DMS114 treated with DMSO at 0.1 percent for 48 hours (cell line): ENCODE results near the gene JAG2.
"Not testable (repeated sequence)": the region's sequence is repeated elsewhere in the genome, so short reads cannot be mapped to it uniquely, and the experiment has no call there.

ENCODE experiments used
- DNase-seq: peaks from one replicate; lab custom pipeline; 2025; ENCODE audit not compliant: unreplicated experiment; lab: John Stamatoyannopoulos, UW

The JAG2 gene

DNA sequence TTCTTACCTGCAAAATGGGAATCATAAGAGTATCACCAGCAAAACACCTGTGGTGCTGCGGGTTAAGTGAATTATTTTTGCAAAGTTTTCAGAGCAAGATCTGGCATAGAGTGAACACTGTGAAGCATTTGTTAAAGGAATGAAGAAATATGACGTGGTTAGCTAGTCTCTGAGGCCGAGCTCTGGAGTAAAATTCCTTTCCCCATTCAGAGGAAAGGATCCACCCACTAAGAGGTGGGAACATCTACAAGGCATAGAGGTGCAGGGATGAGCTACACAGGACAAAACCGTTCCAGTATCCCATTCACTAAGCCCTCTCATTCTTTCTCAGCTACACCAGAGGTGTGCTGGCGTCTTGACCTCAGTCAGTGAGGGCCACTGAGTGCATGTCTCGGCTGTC, 48.5 kb downstream of the JAG2 start:
- DNase-seq: no peak

DNA sequence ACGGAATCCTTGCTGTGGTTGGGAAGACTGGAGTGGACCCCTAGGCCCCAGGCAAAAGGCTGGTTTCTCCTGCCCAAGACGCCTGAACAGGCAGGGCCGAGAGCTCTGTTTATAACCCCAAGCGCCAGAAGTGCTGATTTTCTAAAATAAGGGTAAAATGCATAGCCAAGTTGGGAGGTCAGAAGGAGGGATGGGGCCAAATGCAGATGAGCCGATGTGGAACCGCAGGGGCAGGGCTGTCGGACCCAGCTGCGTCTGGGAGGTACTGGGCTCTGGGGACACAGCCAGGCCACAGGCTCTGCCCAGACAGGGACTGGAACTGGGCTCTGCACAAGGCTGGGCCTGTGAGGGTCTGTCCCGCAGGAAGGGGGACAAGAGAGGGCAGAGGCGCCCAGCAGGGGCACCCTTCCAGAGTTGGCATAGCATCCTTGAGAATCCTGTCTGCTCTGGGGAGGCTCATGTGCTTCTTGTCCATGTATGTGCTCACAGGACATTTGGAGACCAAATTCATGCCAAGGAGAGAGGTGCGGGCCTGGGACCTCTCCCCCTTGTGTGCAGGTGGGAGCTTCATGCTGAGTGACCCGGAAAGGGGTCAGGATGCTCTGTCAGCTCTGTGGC, 49.1 kb downstream of the JAG2 start:
- DNase-seq: no peak

- no peak for DNase-seq
Observed at GRCh38 chr14:105118646-105119407, 49.7 kb downstream of the JAG2 start.

DNA sequence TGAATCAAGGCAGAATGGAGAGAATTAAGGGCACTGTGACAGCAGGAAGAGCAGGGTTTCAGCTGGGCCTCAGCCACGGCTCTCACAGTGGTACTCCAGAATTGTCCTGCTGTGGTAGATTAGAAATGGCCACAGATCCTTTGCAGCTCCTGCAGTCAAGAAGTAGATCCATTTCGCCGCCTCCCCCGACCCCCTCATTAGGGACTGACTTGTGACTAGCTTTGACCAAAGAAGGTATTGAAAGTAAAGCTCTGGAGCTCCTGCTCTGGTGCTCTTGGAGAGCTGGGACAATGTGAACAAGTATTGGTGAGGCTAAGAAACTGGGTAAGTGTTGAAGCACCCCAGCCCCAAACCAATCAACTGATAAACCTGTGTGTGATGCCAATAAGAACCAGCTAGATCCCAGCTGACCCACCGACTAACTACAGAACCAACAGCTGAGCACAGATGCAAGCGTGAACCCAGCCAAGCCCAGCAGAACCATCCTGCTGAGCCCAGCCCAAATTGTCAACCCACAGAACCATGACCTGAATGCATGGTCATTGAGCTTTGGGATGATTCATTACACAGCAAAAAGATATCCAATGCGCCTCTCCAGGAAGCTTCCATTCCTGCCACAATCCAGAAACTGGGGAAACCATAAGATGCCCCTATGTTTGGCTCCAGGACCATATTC, 50.7 kb downstream of the JAG2 start:
- DNase-seq: no peak

GRCh38 chr14:105117257-105117646, 51.3 kb downstream of the JAG2 start:
- no peak for DNase-seq

DNA sequence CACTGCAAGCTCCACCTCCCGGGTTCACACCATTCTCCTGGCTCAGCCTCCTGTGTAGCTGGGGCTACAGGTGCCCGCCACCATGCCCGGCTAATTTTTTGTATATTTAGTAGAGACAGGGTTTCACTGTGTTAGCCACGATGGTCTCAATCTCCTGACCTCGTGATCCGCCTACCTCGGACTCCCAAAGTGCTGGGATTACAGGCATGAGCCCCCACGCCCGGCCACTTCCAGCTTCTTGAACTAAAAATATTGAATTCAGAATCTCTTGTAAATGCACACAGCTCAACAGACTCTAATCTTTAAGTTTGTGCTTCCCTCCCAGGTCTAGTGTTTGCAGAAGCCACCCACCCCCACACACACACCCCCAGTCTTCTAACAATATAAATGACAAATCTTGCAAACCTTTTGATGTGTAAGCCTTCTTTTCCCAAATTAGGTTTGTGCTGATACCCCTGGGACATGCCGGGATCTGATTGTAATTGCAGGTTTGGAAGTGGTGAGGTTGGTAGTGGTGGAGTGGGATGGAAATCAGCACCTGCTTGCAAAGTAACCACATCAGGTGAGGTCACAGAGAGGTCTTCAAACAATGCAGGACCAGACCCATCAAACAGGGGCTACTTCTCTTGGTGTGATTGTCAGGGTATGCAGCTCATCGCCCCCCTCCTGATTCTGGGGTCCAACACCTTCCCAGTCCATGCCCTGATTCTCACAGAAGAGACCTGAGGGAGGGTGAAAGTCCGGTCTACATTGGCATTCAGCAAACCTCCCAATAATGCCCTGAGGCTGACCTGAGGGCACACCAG, 51.9 kb downstream of the JAG2 start:
- no peak for DNase-seq

DNA sequence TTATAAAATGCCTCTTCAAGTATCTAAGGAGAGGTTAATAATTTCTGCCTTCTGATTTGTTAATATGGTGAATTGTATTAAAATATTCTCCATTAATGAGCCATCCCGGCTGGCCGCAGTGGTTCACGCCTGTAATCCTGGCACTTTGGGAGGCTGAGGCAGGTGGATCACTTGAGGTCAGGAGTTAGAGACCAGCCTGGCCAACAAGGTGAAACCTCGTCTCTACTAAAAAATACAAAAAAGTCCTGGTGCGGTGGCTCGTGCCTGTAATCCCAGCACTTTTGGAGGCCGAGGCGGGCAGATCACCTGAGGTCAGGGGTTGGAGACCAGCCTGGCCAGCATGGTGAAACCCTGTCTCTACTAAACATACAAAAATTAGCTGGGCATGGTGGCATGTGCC, 59.3 kb downstream of the JAG2 start:
- not testable (repeated sequence) for DNase-seq

DNA sequence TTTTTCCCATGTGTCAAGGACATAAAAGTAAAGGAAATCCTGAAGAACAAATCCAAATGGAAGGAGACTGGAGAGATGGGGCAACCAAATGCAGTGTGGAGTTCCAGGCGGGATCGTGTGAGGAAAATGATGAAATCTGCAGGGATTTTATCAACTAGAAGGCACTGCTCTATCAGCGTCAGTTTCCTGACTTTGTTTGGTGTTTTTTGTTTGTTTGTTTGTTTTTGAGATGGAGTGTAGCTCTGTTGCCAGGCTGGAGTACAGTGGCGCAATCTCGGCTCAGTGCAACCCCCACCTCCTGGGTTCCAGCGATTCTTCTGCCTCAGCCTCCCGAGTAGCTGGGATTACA, 60.1 kb downstream of the JAG2 start:
- no peak for DNase-seq

DNA sequence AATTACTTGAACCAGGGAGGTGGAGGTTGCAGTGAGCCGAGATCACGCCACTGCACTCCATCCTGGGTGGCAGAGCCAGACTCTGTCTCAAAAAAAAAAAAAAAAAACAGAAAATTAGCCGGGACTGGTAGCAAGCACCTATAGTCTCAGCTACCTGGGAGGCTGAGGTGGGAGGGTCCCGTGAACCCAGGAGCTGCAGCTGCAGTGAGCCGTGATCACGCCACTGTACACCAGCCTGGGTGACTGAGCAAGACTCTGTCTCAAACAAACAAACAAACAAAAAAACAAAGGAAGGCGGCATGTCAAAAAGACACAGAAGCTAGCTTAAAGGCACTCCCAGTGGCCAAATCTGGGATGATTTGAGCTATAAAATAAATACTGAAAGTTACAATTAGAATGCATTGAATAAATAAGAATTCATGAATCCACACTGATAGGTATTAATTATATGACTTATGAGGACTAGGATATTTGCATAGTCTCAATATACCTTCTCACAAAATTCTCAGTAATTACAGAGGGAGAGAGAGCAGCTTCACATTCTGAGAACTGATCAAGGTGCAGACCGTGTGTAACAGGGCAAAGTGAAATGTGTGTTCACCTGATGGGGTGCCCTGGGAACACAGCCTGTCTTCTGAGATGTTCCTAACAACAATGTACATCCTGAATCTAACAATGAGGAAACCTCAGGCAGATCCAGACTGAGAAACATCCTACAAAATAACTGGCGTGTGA, 60.6 kb downstream of the JAG2 start:
- no peak for DNase-seq

DNA sequence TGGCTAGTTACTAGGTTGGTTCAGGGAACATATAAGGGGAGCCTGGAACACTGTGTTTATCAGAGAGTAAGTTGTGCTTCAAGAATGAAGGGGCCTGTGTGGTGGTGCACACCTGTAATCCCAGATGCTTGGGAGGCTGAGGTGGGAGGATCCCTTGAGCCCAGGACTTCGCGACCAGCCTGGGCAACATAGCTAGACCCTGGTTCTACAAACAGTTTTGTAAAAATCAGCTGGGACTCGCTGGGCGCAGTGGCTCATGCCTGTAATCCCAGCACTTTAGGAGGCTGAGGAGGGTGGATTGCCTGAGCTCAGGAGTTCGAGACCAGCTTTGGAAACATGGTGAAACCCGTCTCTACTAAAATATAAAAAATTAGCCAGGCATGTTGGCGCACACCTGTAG, 61.2 kb downstream of the JAG2 start:
- no peak for DNase-seq

- no peak for DNase-seq
Observed at GRCh38 chr14:105105158-105105557, 63.4 kb downstream of the JAG2 start.

GRCh38 chr14:105102893-105103292, 65.7 kb downstream of the JAG2 start:
- no peak for DNase-seq

DNA sequence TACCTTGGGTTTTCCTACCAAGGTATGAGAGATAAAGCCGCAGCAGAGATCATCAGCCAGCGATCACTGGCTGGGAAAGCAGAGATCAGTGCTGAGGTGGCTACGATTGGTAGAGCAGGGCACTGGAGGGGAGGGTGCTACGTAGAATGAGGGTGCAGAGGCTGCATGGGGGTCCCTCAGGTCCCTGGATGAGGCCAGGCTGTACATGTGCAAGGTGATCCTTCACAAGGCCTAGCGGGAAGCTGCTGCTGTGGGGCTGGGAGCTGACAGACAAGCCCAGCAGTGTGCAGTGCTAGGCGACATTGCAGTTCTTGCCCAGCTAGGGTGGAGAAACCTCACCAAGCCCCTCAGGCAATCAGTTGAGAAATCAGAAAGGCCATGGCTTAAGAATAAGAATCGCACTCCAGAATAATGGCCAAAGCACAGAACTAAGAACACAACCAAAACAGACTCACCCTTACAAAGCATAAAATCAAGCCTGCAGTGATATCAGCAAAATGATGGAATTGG, 66.2 kb downstream of the JAG2 start:
- DNase-seq: no peak

DNA sequence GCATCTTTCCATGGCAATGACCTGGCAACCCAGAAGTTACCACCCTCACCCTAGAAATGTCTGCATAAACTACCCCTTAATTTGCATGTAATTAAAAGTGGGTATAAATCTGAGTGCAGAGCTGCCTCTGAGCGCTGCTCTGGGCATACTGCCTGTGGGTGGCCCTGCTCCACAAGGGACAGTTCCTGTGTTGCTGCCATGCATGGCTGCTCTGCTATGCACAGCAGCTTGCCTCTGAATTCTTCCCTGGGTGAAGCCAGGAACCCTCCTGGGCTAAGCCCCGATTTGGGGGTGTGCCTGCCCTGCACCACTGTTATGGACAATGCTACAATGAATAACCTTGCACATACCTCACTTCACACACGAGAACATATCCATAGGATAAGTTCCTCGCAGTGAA, 67.7 kb downstream of the JAG2 start:
- no peak for DNase-seq

GRCh38 chr14:105099778-105100177, 68.8 kb downstream of the JAG2 start:
- no peak for DNase-seq

DNA sequence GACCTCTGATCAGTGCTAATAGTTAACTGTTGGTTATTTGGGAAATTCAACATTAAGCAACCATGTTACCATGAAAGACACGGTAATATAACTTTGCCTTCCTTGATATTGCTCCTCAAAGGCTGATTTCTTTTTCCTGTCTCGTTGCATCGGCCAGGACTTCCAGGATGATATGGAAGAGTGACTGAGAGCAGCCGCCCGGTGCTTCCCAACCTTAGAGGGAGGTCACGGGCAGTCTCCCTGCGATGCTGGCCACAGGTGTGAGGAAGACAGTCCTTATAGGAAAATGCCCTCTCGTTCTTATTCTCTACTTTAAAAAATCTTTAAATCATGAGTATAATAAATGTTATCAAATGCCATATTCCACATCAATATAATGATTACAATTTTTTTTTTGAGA, 70.3 kb downstream of the JAG2 start:
- no peak for DNase-seq

DNA sequence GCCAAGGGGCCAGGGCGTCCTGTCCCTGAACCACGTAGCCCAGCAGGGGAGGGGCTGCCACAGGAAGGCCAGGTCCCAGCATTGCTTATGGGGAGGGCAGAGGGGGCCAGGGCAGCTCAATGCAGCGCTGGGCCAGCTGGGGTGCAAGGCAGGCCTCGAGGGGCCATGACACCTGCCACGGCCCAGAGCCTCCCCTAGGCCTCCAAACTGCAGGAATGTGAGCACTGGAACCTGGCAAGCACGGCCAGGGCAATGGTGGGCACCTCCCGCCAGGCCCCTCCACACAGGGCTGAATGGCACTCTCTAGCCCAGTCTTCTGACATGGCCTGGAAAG, 70.8 kb downstream of the JAG2 start:
- no peak for DNase-seq

DNA sequence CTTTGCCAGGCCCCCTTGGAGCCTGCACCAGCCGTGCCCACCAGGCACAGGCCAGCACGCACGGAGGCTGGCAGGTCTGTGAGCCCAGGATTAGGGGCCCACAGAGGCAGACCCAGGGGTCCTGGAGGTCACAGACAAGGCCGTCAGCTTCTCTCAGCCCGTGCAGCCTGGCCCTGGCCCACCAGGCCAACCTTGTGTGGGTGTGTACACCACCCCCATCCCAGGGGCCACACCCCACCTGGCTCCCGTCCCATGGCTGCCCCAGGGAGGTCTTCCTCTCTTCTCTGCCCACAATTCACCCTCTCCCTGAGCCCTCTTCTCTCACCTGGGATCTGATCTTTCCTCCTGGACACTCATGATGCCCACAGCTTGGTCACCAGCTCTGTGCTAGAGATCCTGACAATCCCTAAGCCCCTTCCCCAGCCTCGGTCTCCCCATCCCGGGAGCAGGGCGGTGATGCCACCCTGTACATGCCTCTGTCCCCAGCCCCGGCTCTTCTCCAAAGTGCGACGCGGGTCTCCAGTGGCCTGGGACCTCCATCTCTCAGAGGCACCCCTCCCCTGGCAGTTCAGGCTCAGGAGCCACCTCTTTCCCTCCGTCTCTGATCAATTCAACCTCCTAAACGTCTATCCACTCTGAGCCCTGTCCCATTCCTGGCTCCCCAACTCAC, 72.2 kb downstream of the JAG2 start:
- no peak for DNase-seq

- no peak for DNase-seq
Observed at GRCh38 chr14:105095236-105095805, 73.3 kb downstream of the JAG2 start.
